K562 (cell line): ENCODE results near the gene HPD. TPM values are rescaled to one million over a fixed set of nuclear protein-coding genes. Genes with fewer than 3 reads are reported as not detected.

Source experiments
- ETV6 ChIP-seq, 3 experiments: fragments of 150-350 bp in 1 of 3; sonication (generic) in 1 of 3; formaldehyde crosslinking in 1 of 3; IDR thresholded peaks; 2 replicates each; pipeline versions ENCODE4 v1.6.1 to v1.8.0; 2014 to 2022; ENCODE audit warnings: borderline replicate concordance in 2 of 3, low read depth in 2 of 3, antibody characterized with exemption in 1 of 3, low read length in 1 of 3, mild to moderate bottlenecking in 1 of 3, missing genetic modification reagents in 1 of 3
- FOXP1 ChIP-seq: sonication (generic); formaldehyde crosslinking; IDR thresholded peaks from 2 replicates; pipeline ENCODE4 v1.8.0; 2022; ENCODE audit warnings: mild to moderate bottlenecking, missing genetic modification reagents
- HMG20B ChIP-seq: fragments of 250-450 bp; sonication (Bioruptor Pico); IDR thresholded peaks from 2 replicates; pipeline ENCODE4 v1.5.0; 2021; ENCODE audit warnings: mild to moderate bottlenecking
- KLF16 ChIP-seq: IDR thresholded peaks from 2 replicates; pipeline ENCODE4 v1.6.1; 2016; ENCODE audit warnings: antibody characterized with exemption
- L3MBTL2 ChIP-seq: fragments of 450-650 bp; IDR thresholded peaks from 2 replicates; pipeline ENCODE4 v1.6.1; 2016; ENCODE audit warnings: mild to moderate bottlenecking, moderate library complexity
- MCM3 ChIP-seq: fragments of 450-650 bp; IDR thresholded peaks from 2 replicates; pipeline ENCODE4 v1.6.1; 2016
- PHF21A ChIP-seq: fragments of 450-650 bp; IDR thresholded peaks from 2 replicates; pipeline ENCODE4 v1.6.1; 2017; ENCODE audit warnings: low read depth, borderline replicate concordance
- POLR2AphosphoS2 ChIP-seq: IDR thresholded peaks from 2 replicates; pipeline ENCODE4 v1.6.1; 2012; ENCODE audit warnings: low read length, improper control_type of control experiment
- SMAD2 ChIP-seq: fragments of 150-350 bp; IDR thresholded peaks from 2 replicates; pipeline ENCODE4 v1.6.1; 2014; ENCODE audit warnings: low read depth, mild to moderate bottlenecking, low read length
- XRCC4 ChIP-seq: IDR thresholded peaks from one replicate; pipeline ENCODE4 v1.6.1; 2011; ENCODE audit not compliant: insufficient read depth, insufficient read length; ENCODE audit errors: extremely low read depth
- ZBTB49 ChIP-seq: sonication (generic); formaldehyde crosslinking; IDR thresholded peaks from 2 replicates; pipeline ENCODE4 v1.8.0; 2022; ENCODE audit warnings: missing genetic modification reagents, mild to moderate bottlenecking, borderline replicate concordance
- ZFX ChIP-seq: sonication (generic); formaldehyde crosslinking; IDR thresholded peaks from 2 replicates; pipeline ENCODE4 v1.8.0; 2022; ENCODE audit warnings: mild to moderate bottlenecking, missing genetic modification reagents, moderate library complexity
- ZMIZ1 ChIP-seq, 2 experiments: fragments of 150-350 bp in 1 of 2; IDR thresholded peaks; 2 replicates each; pipeline ENCODE4 v1.6.1; 2012 to 2016; ENCODE audit warnings: low read depth in 2 of 2, low read length in 2 of 2, mild to moderate bottlenecking in 1 of 2, moderate library complexity in 1 of 2
- ZNF436 ChIP-seq: fragments of 250-450, 450-650 bp; sonication (Bioruptor Pico); formaldehyde crosslinking; IDR thresholded peaks from 2 replicates; pipeline ENCODE4 v1.7.0; 2020; ENCODE audit warnings: mild to moderate bottlenecking
- ZNF609 ChIP-seq: sonication (generic); formaldehyde crosslinking; IDR thresholded peaks from 2 replicates; pipeline ENCODE4 v1.8.1; 2023; ENCODE audit warnings: missing genetic modification reagents, mild to moderate bottlenecking, borderline replicate concordance
- ZNF77 ChIP-seq: fragments of 250-450 bp; sonication (Bioruptor Pico); IDR thresholded peaks from 2 replicates; pipeline ENCODE4 v1.5.0; 2020
- polyA plus RNA-seq, 8 experiments: library from polyadenylated mRNA; depleted of rRNA in 4 of 8; stranded (reverse) in 5 of 8; unstranded in 3 of 8; fragments of >200 nt; fragmentation: Nextera tagmentation in 2 of 8; fragmentation: Illumina TruSeq in 1 of 8; extraction: Ambion mirVana in 2 of 8; extraction: Trizol in 1 of 8; gene quantifications; 2 replicates each; pipeline versions ENCODE4 v1.2.1 to v1.2.3, GENCODE V29; 2011 to 2014; ENCODE audit warnings: inconsistent platforms in 1 of 8, missing spikeins in 1 of 8
- total RNA-seq, 7 experiments: library from RNA; depleted of rRNA in 6 of 7; stranded (reverse); fragments of >200 nt in 6 of 7; fragmentation: Illumina TruSeq in 2 of 7; extraction: Trizol in 2 of 7; gene quantifications; 2 replicates each; pipeline versions ENCODE4 v1.2.1 to v1.2.3, GENCODE V29; 2011 to 2021; ENCODE audit warnings: low replicate concordance in 1 of 7

The HPD gene
- total and polyA plus RNA-seq, 9 of the 15 experiments (the other 6 are each of a cell fraction or from before 2014, with no cell fraction given): 0.06 to 0.29 (median 0.07) TPM; not detected in 4

GRCh38 chr12:121799842-121800693 is 58.6 kb downstream of the HPD start (continued):
- TF ChIP-seq ZNF609 (CRISPR knock-in tag): no peak
- no peak for TF ChIP-seq ZNF436 (CRISPR knock-in tag)
- TF ChIP-seq HMG20B (CRISPR knock-in tag): no peak
- TF ChIP-seq KLF16: no peak
- no peak for TF ChIP-seq ZNF77 (CRISPR knock-in tag)
- TF ChIP-seq PHF21A: 0 out of 2 replicates have a peak, but pooled peaks have one; percentile 28
- TF ChIP-seq L3MBTL2: peak; percentile 55
- no peak for TF ChIP-seq SMAD2
- no peak for TF ChIP-seq ETV6 (IDR thresholded peaks at IDR 0.05; ENCODE audit: borderline replicate concordance in 1 of 2, low read depth in 2 of 2, low read length in 1 of 2)
- TF ChIP-seq ETV6 (CRISPR knock-in tag; IDR thresholded peaks at IDR 0.05; ENCODE audit: borderline replicate concordance): no peak
- no peak for TF ChIP-seq FOXP1 (CRISPR knock-in tag)
- TF ChIP-seq XRCC4: no peak
- no peak for TF ChIP-seq ZBTB49 (CRISPR knock-in tag)
- TF ChIP-seq POLR2AphosphoS2: 0 out of 2 replicates have a peak, but pooled peaks have one; percentile 59
- TF ChIP-seq ZFX (CRISPR knock-in tag): peak; percentile 66
- TF ChIP-seq ZMIZ1 (IDR thresholded peaks at IDR 0.05; ENCODE audit: low read depth in 2 of 2, low read length in 2 of 2): no peak
- no peak for TF ChIP-seq MCM3
